Endothelial cell of umbilical vein (primary cell): ENCODE data around the gene HEPHL1.

Source experiments
- JUN ChIP-seq: IDR thresholded peaks from 2 replicates; pipeline ENCODE4 v1.6.1; 2011; ENCODE audit warnings: borderline replicate concordance, low read depth; ENCODE audit not compliant: insufficient read length, insufficient read depth
- POLR2A ChIP-seq: IDR thresholded peaks from 2 replicates; pipeline ENCODE4 v1.6.1; 2012; ENCODE audit warnings: low read depth, mild to moderate bottlenecking, control low read depth, low read length
- TF ChIP-seq, protein P1 (sequence below), 2 donors: IDR thresholded peaks; 1 replicate in 1 of 2; 2 replicates in 1 of 2; pipeline ENCODE4 v1.5.1; 2011; ENCODE audit warnings: low read length in 2 of 2, mild to moderate bottlenecking in 2 of 2, moderate library complexity in 2 of 2, control low read depth in 1 of 2, inconsistent platforms in 1 of 2, low read depth in 1 of 2; ENCODE audit not compliant: insufficient read depth in 1 of 2; ENCODE audit errors: extremely low read depth in 1 of 2

DNA sequence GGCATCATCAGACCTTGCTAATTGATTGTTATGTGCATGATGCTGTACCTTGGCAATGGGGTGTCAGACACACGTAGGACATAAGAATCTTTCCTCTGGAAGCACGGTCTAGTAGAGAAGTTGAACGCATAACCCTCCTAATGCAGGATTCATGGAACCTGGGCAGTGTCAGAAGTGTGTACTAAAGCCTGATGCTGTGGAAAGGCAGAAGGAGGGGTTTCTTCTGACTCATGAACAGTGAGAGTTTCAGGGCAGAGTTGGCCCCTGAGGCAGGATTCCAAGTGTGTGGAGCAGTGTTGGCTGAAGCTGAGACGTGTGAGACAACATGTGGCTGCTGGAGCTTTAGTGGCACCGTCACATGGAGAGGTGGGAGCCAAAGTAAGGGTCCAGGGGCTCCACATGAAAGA, 111.0 kb downstream of the HEPHL1 start:
- TF ChIP-seq JUN: no peak
- TF ChIP-seq, protein P1, sequence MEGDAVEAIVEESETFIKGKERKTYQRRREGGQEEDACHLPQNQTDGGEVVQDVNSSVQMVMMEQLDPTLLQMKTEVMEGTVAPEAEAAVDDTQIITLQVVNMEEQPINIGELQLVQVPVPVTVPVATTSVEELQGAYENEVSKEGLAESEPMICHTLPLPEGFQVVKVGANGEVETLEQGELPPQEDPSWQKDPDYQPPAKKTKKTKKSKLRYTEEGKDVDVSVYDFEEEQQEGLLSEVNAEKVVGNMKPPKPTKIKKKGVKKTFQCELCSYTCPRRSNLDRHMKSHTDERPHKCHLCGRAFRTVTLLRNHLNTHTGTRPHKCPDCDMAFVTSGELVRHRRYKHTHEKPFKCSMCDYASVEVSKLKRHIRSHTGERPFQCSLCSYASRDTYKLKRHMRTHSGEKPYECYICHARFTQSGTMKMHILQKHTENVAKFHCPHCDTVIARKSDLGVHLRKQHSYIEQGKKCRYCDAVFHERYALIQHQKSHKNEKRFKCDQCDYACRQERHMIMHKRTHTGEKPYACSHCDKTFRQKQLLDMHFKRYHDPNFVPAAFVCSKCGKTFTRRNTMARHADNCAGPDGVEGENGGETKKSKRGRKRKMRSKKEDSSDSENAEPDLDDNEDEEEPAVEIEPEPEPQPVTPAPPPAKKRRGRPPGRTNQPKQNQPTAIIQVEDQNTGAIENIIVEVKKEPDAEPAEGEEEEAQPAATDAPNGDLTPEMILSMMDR (IDR thresholded peaks at IDR 0.05; ENCODE audit: extremely low read depth in 1 of 2, insufficient read depth in 1 of 2, low read depth in 1 of 2, low read length in 2 of 2): no peak
- TF ChIP-seq POLR2A: no peak
